Left hindlimb (tissue), 1 donor: ENCODE results near the gene DCP2.
A peak's percentile ranks its signal among the peaks of the same experiment; 100 is the strongest.
"Not testable (repeated sequence)": the region's sequence is repeated elsewhere in the genome, so short reads cannot be mapped to it uniquely, and the experiment has no call there.

Experiments
- DNase-seq: peaks from one replicate; pipeline ENCODE4 v3.0.0-alpha.2; 2018

Gene DCP2

DNA sequence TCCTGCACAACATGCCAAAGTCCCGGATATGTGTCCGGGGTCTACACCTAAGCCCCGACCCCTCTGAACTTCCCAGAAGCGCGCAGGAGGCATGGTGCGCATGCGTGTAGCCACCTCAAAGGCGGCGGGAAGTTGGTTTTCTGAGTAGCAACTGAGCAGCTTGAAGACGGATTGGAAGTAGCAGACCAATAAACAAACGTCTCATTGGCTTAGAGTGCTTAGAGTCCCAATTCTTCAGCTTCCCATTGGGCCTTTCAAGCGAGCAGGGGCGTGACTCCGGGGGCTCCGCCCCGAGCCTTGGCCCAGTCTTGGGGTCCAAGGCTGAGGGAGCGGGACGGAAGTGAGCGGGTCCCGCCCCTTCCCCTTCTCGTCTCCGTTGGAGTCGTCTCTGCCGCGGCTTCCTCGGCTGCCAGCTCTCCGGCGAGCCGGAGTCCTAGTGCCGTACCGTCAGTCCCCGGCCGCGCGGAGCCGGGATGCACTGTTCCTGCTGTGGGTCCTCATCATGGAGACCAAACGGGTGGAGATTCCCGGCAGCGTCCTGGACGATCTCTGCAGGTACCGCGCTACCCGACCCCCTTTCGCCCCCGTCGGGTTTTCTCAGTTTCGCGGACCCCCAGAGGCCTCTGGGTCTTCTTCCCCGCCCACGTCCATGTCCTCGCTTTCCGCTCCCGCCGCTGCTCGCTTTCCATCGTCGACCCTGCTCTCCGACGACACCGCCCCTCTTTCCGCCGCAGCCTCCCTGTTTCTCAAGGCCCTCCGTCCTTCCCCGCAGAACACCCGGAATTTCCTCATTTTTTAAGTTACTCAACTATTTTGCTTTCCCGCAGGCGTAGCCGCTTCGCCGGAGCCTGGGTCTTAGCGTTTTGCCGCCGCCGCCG is at the start of gene DCP2:
DCP2 (plus strand) TSS at position 367 of the 878 bp plus-strand sequence; CDS start at position 503, 136 bp downstream.
- peak; percentile 97 for DNase-seq

- DNase-seq = no peak
Observed at GRCh38 chr5:112929336-112930081, 47.1 kb upstream of the DCP2 start.

DNA sequence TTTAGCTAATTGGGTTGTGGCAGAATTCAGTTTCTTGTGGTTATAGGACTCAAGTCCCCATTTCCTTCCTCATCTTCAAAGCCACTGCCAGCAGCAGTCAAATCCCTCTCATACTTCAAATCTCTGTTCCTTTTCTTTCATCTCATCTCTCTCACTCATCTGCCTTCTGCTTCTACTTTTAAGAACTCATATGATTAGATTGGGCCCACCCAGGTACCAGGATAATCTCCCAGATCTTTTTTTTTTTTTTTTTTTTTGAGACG is 46.6 kb upstream of the DCP2 start:
- DNase-seq = no peak

- no peak for DNase-seq
Observed at GRCh38 chr5:112931473-112931872, 45.1 kb upstream of the DCP2 start.

- no peak for DNase-seq
Observed at GRCh38 chr5:112933105-112933504, 43.5 kb upstream of the DCP2 start.

DNA sequence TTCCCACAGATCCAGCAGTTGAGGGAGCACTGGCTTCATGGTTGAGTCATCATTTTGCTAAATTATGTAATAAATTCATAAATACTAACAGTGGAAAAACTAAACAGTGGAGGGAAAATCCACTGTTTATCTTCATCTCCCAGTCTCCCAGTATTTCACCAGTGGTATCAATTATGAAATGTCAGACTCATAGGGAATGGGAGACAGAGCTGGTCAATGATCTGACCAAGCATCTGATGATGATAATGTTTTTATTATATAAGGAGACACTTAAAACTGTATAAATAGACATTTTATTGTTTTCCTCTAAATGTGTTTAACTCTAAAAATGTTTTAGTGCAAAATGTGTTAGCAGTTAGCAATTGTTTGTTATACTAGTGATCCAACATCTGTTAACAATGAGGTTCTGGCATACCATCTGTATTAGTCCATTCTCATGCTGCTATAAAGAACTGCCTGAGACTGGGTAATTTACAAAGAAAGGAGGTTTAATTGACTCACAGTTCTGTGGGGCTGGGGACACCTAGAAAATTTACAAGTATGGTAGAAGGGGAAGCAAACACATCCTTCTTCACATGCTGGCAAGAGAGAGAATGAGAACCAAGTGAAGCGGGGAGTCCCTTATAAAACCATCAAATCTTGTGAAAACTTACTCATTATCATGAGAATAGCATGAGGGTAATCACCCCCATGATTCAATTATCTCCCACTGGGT is 42.8 kb upstream of the DCP2 start:
- DNase-seq = no peak

DNA sequence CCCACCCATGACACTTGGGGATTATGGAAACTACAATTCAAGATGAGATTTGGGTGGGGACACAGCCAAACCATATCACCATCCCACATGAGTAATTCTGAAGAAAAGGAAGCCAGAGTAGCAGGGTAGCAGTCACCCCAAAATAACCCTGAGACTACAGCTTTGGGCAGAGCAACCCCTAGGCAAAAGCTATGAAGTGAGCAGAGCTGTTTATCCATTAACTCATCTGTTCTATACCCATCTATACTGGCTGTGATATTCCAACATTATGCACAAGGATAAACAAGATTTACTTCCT is 42.3 kb upstream of the DCP2 start:
- DNase-seq = no peak

- no peak for DNase-seq
Observed at GRCh38 chr5:112935675-112936074, 40.9 kb upstream of the DCP2 start.

DNA sequence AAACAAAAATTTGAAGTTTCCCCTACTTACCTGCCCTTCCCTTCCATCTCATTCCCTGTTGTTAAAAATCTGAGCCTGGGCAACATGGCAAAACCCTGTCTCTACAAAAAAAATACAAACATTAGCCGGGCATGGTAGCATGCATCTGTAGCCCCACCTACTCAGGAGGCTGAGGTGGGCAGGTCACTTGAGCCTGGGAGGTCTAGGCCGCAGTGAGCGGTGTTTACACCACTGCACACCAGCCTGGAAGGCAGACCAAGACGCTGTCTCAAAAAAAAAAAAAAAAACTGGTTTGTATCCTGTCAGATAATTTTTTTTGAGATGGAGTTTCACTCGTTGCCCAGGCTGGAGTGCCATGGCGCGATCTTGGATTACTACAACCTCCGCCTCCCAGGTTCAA is 38.3 kb upstream of the DCP2 start:
- no peak for DNase-seq

GRCh38 chr5:112940670-112941069 is 35.9 kb upstream of the DCP2 start:
- no peak for DNase-seq

DNA sequence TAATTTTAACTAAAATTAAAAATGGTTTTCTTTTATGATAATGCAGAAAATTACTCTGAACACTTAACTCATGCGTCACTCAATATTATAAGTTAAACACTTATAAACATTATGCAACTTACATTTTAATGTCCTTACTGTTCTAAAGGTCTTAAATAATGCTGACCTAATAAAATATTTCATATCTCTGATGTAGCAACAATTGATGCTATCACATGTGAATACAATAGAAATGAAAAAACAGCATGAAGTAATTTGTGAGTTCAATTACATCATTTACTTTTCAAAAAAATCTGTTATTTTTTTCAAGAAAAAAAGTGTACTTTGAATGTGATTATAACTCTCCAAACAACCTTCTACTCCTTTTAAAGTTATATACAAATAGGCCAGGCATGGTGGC is 28.1 kb upstream of the DCP2 start:
- DNase-seq = no peak

- no peak for DNase-seq
Observed at GRCh38 chr5:112951124-112951702, 25.4 kb upstream of the DCP2 start.

- no peak for DNase-seq
Observed at GRCh38 chr5:112956606-112957005, 20.0 kb upstream of the DCP2 start.

GRCh38 chr5:112957036-112957808 is 19.4 kb upstream of the DCP2 start:
- DNase-seq = no peak

DNA sequence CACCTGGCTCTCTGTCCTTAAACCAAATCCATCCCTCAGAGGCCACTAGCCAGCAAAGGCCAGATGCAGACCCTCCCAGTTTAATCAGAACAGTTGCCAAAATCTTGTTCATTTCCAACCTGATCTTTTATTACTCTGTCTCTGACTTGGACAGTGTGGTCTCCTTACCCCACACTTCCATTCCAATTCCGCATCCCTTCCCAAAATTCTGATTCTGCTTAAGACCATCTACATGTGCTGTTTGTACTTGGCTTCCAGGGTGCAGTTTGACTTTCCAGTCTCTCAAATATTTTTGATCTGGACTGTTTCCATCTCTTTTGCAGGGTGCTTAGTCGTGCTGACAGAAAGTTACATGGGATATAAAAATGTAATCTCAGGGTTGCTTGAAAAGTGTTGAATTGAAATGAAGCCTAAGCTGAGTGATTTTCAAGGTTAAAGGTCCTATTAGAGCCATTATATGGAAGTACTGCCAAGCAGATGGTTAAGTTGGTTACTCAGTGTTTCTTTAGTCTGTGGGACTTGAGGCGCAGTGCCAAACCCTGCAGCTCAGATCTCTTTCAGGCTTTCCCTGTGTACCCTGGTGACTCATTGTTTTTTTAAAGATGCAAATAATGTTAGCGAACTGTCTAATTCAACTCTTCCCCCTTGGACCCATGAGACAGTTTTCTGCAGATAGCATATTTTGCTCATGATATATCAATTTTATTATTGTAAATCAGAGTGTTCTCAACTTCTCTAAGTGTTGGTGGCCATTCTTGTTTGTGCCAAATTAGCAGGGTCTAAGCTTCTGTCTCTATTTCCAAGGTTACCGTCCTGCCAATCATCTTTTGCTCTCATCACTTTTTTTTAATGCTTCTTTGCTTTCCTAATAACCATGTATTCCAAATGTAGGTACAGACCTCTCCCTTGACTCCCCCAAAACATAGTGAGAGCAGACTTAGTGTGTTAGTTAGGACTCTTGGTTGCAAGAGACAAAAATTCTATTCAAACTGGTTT is 18.2 kb upstream of the DCP2 start:
- peak; percentile 82 for DNase-seq

DNA sequence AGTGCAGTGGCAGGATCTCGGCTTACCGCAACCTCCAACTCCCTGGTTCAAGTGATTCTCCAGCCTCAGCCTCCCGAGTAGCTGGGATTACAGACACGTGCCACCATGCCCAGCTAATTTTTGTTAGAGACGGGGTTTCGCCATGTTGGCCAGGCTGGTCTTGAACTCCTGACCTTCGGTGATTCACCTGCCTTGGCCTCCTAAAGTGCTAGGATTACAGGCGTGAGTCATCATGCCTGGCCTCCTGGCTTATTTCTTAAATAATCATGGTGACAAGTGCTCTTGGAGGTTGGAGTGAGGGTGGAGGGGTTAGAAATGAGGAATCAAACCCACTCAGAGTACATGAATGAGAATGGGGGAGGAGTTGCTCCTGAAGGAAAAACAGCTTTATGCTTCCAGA is 16.7 kb upstream of the DCP2 start:
- DNase-seq = not testable (repeated sequence)

GRCh38 chr5:112960315-112960714 is 16.3 kb upstream of the DCP2 start:
- no peak for DNase-seq

DNA sequence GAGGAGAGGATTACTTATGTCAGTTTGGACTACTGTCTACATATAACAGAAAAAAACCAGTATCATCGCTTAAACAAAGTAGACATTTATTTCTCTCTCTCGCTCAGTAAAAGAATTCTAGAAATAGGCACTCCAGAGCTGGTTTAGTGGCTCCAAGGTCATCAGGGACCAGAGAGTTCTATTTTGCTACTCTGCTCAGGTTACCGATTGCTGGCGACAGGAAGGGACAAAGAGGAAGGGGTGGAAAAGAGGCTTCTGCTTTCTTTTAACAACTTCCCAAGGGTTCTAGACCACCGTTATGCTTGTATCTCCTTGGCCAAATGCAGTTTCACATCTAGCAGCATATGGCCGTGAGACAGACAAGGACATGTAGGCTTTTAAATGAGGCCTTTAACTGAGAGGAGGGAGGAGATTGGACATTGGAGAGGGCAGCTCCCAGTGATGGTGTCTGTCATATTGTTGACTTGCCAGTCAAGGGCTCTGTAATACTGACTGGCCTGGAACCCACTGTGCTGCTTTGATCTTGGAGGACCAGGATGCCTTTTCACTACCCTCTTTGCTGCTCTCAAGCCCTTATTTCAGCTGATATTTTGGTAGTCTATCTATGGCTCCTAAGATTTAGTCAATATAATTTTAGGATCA is 15.6 kb upstream of the DCP2 start:
- DNase-seq = no peak

- not testable (repeated sequence) for DNase-seq
Observed at GRCh38 chr5:112963374-112963733, 13.2 kb upstream of the DCP2 start.

GRCh38 chr5:112965733-112966306 is 10.8 kb upstream of the DCP2 start:
- no peak for DNase-seq
